NB4 (cell line): Measurements from ENCODE around the gene MBNL1.

Experiments
- DNase-seq: peaks from one replicate; pipeline ENCODE4 v3.0.0; 2010; ENCODE audit warnings: low read depth
- H3K4me3 ChIP-seq: one replicate; pipeline ENCODE4 v1.5.1; 2011; ENCODE audit warnings: mild to moderate bottlenecking, low read depth, low read length, moderate library complexity
- CTCF ChIP-seq: IDR thresholded peaks from one replicate; pipeline ENCODE4 v1.5.1; 2012; ENCODE audit warnings: low read depth, low read length
- MAX ChIP-seq: IDR thresholded peaks from 2 replicates; pipeline ENCODE4 v1.6.1; 2011; ENCODE audit warnings: low read depth, low read length
- MYC ChIP-seq: IDR thresholded peaks from 2 replicates; pipeline ENCODE4 v1.6.1; 2011; ENCODE audit warnings: low read depth, low read length
- POLR2A ChIP-seq: IDR thresholded peaks from 2 replicates; pipeline ENCODE4 v1.6.1; 2011; ENCODE audit warnings: mild to moderate bottlenecking; ENCODE audit not compliant: insufficient read length; ENCODE audit errors: extremely low read depth

MBNL1 gene

GRCh38 chr3:152296382-152296781, 27.7 kb downstream of the MBNL1 start:
- no peak overlapping the region for H3K4me3 ChIP-seq
- DNase-seq, result no peak
- no peak for TF ChIP-seq POLR2A
- no peak for TF ChIP-seq MYC

GRCh38 chr3:152296971-152297370, 28.2 kb downstream of the MBNL1 start:
- no peak for DNase-seq
- H3K4me3 ChIP-seq, result no peak overlapping the region
- TF ChIP-seq MYC, result no peak
- no peak for TF ChIP-seq MAX
- no peak for TF ChIP-seq POLR2A
- TF ChIP-seq CTCF, result no peak

GRCh38 chr3:152298393-152299248, 29.9 kb downstream of the MBNL1 start:
- TF ChIP-seq MYC, result no peak; the same call in 1 of the 2 replicates
- TF ChIP-seq MAX, result peak; percentile 86
- H3K4me3 ChIP-seq, result peak overlapping the region; percentile 55
- DNase-seq, result peak; percentile 92

- no peak for TF ChIP-seq MYC
- TF ChIP-seq CTCF, result no peak
- no peak for TF ChIP-seq POLR2A
- no peak for TF ChIP-seq MAX
- DNase-seq, result no peak
- peak overlapping the region; percentile 55 for H3K4me3 ChIP-seq
Measured at GRCh38 chr3:152299249-152299976, 30.7 kb downstream of the MBNL1 start.

GRCh38 chr3:152300029-152300731, 31.5 kb downstream of the MBNL1 start:
- TF ChIP-seq MYC (no peak), POLR2A (no peak), CTCF (no peak), MAX (no peak)
- peak overlapping the region; percentile 40 for H3K4me3 ChIP-seq
- DNase-seq, result no peak

GRCh38 chr3:152301745-152302181, 33.0 kb downstream of the MBNL1 start:
- peak; percentile 64 for DNase-seq
- peak overlapping the region; percentile 40 for H3K4me3 ChIP-seq
- no peak for TF ChIP-seq MAX
